LNCAP (cell line): Measurements from ENCODE around the gene OXNAD1.

ENCODE experiments used
- TF ChIP-seq, protein P1 (sequence below): fragments of 450-650 bp; IDR thresholded peaks from 2 replicates; pipeline ENCODE4 v1.5.1; 2017; ENCODE audit warnings: mild to moderate bottlenecking

Gene OXNAD1

DNA sequence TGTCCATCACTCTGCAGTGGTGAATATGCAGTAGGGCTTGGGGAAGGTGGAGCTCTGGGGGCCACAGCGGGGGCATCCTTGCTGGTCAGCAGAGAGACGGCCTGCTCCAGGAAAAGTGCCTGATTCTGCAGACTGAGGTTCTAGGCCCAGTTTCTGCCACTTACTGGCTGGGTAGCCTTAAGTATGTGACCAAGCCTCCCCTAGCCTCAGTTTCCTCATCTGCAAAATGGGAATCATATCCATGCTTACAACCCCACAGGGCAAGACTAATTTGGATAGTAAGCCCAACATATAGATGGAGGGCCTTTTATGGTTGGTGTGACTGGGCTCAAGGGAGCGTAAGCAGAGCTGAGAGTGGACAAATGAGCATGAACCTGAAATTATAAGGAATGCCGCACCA is 60.8 kb downstream of the OXNAD1 start:
- TF ChIP-seq, protein P1, sequence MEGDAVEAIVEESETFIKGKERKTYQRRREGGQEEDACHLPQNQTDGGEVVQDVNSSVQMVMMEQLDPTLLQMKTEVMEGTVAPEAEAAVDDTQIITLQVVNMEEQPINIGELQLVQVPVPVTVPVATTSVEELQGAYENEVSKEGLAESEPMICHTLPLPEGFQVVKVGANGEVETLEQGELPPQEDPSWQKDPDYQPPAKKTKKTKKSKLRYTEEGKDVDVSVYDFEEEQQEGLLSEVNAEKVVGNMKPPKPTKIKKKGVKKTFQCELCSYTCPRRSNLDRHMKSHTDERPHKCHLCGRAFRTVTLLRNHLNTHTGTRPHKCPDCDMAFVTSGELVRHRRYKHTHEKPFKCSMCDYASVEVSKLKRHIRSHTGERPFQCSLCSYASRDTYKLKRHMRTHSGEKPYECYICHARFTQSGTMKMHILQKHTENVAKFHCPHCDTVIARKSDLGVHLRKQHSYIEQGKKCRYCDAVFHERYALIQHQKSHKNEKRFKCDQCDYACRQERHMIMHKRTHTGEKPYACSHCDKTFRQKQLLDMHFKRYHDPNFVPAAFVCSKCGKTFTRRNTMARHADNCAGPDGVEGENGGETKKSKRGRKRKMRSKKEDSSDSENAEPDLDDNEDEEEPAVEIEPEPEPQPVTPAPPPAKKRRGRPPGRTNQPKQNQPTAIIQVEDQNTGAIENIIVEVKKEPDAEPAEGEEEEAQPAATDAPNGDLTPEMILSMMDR: no peak

DNA sequence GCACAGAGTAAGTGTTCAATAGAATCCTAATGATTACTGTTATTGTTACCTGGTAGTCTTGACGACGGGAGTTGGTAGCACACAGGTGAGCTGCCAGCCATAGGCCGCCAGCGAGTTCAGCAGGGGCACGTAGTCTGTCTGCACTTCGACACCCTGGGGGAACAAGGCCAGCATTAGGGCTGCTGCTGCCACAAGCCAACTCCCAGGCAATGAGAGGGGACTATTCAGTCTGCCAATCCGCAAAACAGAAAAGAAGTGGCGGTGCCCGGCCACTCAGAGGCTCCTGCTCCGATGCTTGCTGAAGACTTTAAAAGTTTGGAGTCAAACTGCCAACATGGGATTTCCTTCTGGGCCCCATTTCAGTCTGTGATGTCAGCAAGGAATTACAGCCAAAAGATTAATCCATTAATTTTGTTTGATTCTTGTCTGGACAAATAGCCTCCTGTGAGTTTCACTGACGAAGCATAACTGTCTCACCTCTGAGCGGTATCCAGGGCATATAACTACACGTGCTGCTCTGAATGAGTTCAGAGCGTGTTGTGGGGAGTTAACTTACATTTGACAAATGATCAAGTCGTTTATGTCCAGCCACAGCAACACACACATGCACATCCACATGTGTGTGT is 61.8 kb downstream of the OXNAD1 start:
- TF ChIP-seq, protein P1: no peak

DNA sequence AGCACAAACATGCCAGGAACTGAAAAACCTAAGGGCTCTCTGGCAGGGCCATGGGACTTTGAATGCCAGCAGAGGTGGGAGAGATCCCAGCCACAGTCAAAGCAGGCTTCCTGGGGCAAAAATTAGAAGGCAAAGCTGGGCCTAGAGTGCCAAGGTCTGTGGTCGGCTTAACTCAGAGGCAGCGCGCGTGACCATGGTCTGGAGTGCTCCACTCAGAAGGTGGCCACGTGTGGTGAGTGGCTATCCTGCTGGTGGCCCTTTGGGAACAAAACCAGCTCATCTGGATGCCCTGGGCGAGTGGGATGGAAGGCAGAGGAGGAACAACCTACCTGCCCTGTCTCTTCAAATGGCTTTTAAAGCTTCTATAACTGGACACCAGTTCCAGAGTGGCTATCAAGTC is 63.1 kb downstream of the OXNAD1 start:
- TF ChIP-seq, protein P1: no peak

DNA sequence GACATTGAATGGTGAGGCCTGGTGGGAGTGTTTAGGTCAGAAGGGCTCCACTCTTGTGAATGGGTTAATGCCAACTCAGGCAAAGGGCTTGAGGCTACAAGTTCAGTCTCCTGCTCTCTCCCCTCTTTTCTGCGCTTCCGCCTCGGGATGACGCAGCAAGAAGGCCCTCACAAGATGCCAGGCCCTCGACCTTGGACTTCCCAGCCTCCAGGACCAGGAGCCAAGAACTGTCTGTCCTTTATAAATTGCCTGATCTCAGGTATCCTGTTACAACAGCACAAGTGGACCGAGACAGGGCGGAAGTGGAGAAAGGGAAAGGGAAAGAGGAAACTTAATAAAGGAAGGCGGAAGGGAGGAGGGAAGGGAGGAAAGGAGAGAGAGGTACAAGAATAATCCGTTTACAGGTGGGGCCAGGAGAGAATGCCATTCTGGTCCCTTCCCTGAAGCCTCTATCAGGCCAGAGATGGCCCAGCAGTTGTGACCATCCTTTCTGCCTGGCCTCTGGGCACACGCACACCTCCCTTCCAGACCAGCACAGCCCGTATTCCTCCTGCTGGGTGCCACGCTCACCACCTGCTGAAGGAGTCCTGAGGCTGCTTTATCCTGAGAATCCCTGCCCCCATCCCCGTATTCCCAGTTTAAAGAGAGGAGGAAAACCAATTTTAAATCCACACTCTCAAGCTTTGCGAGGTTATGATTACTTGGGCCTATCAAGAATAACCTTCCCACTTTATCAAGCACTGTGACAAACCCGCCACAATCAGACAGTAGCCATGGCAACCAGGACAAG is 64.2 kb downstream of the OXNAD1 start:
- TF ChIP-seq, protein P1: no peak

DNA sequence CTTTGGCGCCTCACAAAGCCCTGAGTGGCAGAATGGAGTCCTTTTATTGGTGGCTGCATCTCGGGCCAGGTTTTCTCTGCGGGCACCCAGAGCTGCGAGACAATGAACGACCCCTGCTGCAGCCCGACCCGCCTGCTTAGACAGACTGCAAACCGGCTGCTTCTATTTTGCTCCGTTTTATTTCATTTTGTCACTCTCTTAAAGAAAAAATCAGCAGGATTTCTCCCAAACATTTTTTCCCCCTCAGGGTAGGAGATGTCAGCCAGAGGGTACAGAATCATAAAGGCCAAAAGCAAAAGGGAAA is 64.8 kb downstream of the OXNAD1 start:
- TF ChIP-seq, protein P1: no peak

DNA sequence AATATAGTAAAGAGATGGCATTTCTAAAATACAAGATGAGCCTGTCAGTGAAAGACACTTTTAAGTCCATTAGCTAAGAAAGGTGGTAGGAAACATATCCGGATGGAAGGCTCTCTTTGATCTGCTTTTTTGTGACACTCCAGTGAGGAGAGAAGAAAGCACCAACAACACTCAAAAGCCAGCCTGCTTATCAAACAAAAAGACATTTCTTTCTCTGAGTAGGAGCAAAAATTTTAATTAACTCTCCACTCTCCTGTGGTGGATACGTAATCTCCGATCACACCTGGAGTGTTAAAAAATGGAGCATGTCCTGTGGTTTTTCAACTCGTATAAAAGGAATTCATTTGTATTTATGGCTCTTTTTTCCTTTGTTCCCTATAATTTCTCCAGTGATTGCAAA is 65.3 kb downstream of the OXNAD1 start:
- TF ChIP-seq, protein P1: no peak

DNA sequence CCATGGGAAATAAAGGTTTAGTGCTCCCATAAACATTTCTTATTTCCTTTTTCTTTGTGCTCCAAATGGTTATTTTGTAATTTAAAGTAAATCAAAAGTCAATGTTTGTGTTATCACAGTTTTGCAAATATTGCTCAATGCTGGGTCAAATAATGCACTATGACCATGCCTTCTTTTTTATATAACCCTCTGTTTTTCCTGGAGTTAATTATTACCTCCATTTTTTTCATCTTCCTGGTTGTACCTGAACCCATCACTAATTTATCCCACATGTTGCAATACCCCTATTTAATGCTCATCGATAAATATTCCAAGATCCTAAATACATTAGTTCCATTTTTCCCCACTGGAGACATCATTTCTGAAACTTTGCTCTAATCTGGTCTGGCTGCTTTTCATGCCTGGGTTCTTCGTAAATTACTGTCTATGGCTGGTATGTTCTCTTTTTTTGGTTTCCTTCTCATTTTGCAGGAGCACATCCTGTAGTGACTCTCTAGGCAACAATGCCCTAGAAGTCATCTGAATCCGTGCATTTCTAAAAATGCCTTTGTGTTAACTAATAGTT is 66.4 kb downstream of the OXNAD1 start:
- TF ChIP-seq, protein P1: no peak
